ENCODE results near the gene TRAPPC12.

TRAPPC12 gene

GRCh38 chr2:3387644-3388411 is 8.3 kb downstream of the TRAPPC12 start:
- Histone ChIP-seq H3K9me3 (ENCODE audit: severe bottlenecking) (no peaks in the 10 kb centered on the region), H3K4me3 (ENCODE audit: low read depth, low read length) (no peak overlapping the region), H3K36me3 (peaks cover 38% of the 10 kb centered on the region), H3K27me3 (ENCODE audit: insufficient read depth, low read depth, severe bottlenecking) (no peaks in the 10 kb centered on the region), H3K27ac (no peak overlapping the region)
- DNase-seq: no peak
- no peak for TF ChIP-seq CTCF (IDR thresholded peaks at IDR 0.05; ENCODE audit: low read depth, low read length)

- H3K9me3 ChIP-seq (ENCODE audit: severe bottlenecking): no peaks in the 10 kb centered on the region
- no peaks in the 10 kb centered on the region for H3K27me3 ChIP-seq (ENCODE audit: insufficient read depth, low read depth, severe bottlenecking)
- H3K27ac ChIP-seq: no peak overlapping the region
- peaks cover 38% of the 10 kb centered on the region for H3K36me3 ChIP-seq
- no peak overlapping the region for H3K4me3 ChIP-seq (ENCODE audit: low read depth, low read length)
- no peak for TF ChIP-seq CTCF (IDR thresholded peaks at IDR 0.05; ENCODE audit: low read depth, low read length)
- DNase-seq: no peak
These were observed 8.9 kb downstream of the TRAPPC12 start for GRCh38 chr2:3388412-3388738.

DNA sequence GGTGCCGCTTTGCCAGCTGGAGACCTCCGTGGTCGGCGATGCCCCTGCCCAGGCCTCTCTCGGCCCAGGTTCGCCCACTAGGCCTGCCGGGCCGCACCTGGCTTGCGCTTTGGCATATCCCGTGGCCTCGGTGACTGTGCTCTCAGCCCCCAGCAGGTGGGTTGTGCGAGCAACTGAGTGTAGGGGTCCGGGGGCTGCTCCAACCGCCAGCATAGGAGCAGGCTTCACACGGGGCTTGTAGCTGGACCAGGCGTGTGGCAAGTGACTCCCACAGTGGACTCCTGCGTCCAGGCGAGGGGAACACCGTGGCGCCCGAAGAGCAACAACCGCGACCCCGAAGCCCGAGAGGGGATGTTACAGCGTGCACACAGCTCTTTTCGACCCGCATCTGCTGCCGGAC is 9.7 kb downstream of the TRAPPC12 start:
- H3K36me3 ChIP-seq: peaks cover 35% of the 10 kb centered on the region
- no peaks in the 10 kb centered on the region for H3K27me3 ChIP-seq (ENCODE audit: insufficient read depth, low read depth, severe bottlenecking)
- H3K9me3 ChIP-seq (ENCODE audit: severe bottlenecking): no peaks in the 10 kb centered on the region
- no peak overlapping the region for H3K27ac ChIP-seq
- no peak for TF ChIP-seq CTCF (IDR thresholded peaks at IDR 0.05; ENCODE audit: low read depth, low read length)
- H3K4me3 ChIP-seq (ENCODE audit: low read depth, low read length): no peak overlapping the region
- no peak for DNase-seq

DNA sequence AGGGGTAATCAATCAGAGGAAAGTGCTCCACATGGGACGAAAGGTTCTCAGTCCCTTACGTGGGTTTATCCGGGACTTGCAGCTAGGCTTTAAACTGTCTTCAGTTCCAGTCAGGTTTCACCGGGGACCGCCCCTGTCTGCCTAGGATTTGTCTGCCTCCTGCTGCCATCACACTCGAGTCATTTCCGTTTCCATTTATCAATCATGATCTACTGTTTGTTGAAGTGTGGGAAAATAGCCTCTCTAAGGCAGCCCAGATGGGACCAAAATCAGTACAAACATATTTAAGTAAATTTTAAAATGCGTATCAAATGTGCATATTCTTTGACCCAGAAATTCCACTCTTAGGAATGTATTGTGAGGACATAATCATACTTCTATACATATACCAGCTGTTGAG is 10.5 kb downstream of the TRAPPC12 start:
- TF ChIP-seq CTCF (IDR thresholded peaks at IDR 0.05; ENCODE audit: low read depth, low read length): no peak
- Histone ChIP-seq H3K27me3 (ENCODE audit: insufficient read depth, low read depth, severe bottlenecking) (no peaks in the 10 kb centered on the region), H3K27ac (no peak overlapping the region), H3K36me3 (peaks cover 29% of the 10 kb centered on the region), H3K9me3 (ENCODE audit: severe bottlenecking) (no peaks in the 10 kb centered on the region), H3K4me3 (ENCODE audit: low read depth, low read length) (no peak overlapping the region)
- no peak for DNase-seq

DNA sequence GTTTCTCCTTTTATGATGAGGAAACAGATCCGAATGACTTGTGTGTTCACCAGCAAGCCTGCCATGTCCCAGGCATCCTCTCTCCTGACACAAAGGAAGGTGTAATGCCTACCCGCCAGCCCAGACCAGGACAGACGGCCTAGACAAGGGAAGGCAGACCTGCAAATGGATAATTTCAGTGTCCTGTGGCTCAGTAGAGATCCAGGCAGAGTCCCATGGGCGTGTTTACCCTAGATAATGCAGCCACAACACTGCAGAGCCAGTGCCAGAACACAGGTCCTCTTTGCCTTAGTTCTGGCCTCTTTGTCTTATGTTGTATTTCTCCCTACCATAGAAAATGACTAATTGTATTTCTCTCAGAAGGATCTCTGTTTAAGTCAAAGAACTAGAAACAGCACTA is 12.7 kb downstream of the TRAPPC12 start:
- peaks cover 4% of the 10 kb centered on the region for H3K9me3 ChIP-seq (ENCODE audit: severe bottlenecking)
- H3K27ac ChIP-seq: no peak overlapping the region
- H3K27me3 ChIP-seq (ENCODE audit: insufficient read depth, low read depth, severe bottlenecking): no peaks in the 10 kb centered on the region
- no peak overlapping the region for H3K4me3 ChIP-seq (ENCODE audit: low read depth, low read length)
- H3K36me3 ChIP-seq: peaks cover 29% of the 10 kb centered on the region
- TF ChIP-seq CTCF (IDR thresholded peaks at IDR 0.05; ENCODE audit: low read depth, low read length): no peak
- DNase-seq: no peak

Data from WERI-Rb-1 (cell line).